OCI-LY3 (cell line): ENCODE measurements around the gene SSR4.

Source experiments
- H2AFZ ChIP-seq: fragments of 200-600, 300-600 bp; shearing (Covaris generic); 2 replicates; pipeline ENCODE4 v1.6.0; 2014; ENCODE audit warnings: antibody characterized with exemption, low read depth, low read length
- H3K27ac ChIP-seq: fragments of 200-600, 300-600 bp; sonication (generic); 2 replicates; pipeline ENCODE4 v1.5.1; 2014; ENCODE audit warnings: mild to moderate bottlenecking, low read length, moderate library complexity, mixed read lengths
- H3K27me3 ChIP-seq: fragments of 200-600, 300-600 bp; sonication (generic); 2 replicates; pipeline ENCODE4 v1.6.1; 2014; ENCODE audit warnings: low read depth, low read length, mixed read lengths
- H3K36me3 ChIP-seq: fragments of 200-600, 300-600 bp; sonication (generic); replicated peaks from 2 replicates; pipeline ENCODE3; 2014; ENCODE audit warnings: low read depth, low read length, mixed read lengths
- H3K4me1 ChIP-seq: fragments of 300-600, 200-600 bp; sonication (generic); 2 replicates; pipeline ENCODE4 v1.6.1; 2014; ENCODE audit warnings: low read length, mixed read lengths
- H3K4me2 ChIP-seq: fragments of 200-600, 300-600 bp; sonication (generic); 2 replicates; pipeline ENCODE4 v1.6.1; 2014; ENCODE audit warnings: low read length, mixed read lengths
- H3K4me3 ChIP-seq: fragments of 300-600, 200-600 bp; sonication (generic); 2 replicates; pipeline ENCODE4 v1.5.1; 2014; ENCODE audit warnings: antibody characterized with exemption, mild to moderate bottlenecking, low read length, moderate library complexity
- H3K79me2 ChIP-seq: fragments of 300-600, 200-600 bp; shearing (Covaris generic); 2 replicates; pipeline ENCODE4 v1.6.1; 2014; ENCODE audit warnings: mild to moderate bottlenecking, low read length, mixed read lengths
- H3K9ac ChIP-seq: fragments of 300-600, 200-600 bp; shearing (Covaris generic); 2 replicates; pipeline ENCODE4 v1.6.0; 2014; ENCODE audit warnings: mild to moderate bottlenecking, low read length, moderate library complexity
- H3K9me3 ChIP-seq: fragments of 200-600, 300-600 bp; shearing (Covaris generic); 2 replicates; pipeline ENCODE4 v1.6.1; 2014; ENCODE audit warnings: low read length, mixed read lengths; ENCODE audit not compliant: insufficient read depth
- H4K20me1 ChIP-seq: fragments of 200-600, 300-600 bp; sonication (generic); 2 replicates; pipeline ENCODE4 v1.6.1; 2016; ENCODE audit warnings: low read length, mixed read lengths; ENCODE audit not compliant: insufficient read depth
- CTCF ChIP-seq: fragments of 200-600, 300-600 bp; sonication (generic); IDR thresholded peaks from 2 replicates; pipeline ENCODE4 v1.5.1; 2014; ENCODE audit warnings: antibody characterized with exemption, low read length, low read depth
- EZH2phosphoT487 ChIP-seq: fragments of 200-600 bp; shearing (Covaris generic); IDR thresholded peaks from 2 replicates; pipeline ENCODE4 v1.6.1; 2018; ENCODE audit warnings: antibody characterized with exemption, mixed run types, low read depth

Gene SSR4

GRCh38 chrX:153824348-153824747 lies 29.9 kb downstream of the SSR4 start:
- H3K9me3 ChIP-seq, result no peaks in the 10 kb centered on the region
- H3K4me3 ChIP-seq, result no peak overlapping the region
- H4K20me1 ChIP-seq, result no peaks in the 10 kb centered on the region
- no peaks in the 10 kb centered on the region for H3K36me3 ChIP-seq
- no peak overlapping the region for H3K4me2 ChIP-seq
- H3K27ac ChIP-seq, result no peak overlapping the region
- no peaks in the 10 kb centered on the region for H3K79me2 ChIP-seq
- peaks cover 6% of the 10 kb centered on the region for H3K27me3 ChIP-seq
- TF ChIP-seq EZH2phosphoT487, result no peak
- no peak for TF ChIP-seq CTCF
- peaks cover 12% of the 10 kb centered on the region for H3K4me1 ChIP-seq
- H3K9ac ChIP-seq, result no peak overlapping the region
- no peak overlapping the region for H2AFZ ChIP-seq

- H3K79me2 ChIP-seq, result no peaks in the 10 kb centered on the region
- H3K4me1 ChIP-seq, result peaks cover 12% of the 10 kb centered on the region
- H2AFZ ChIP-seq, result no peak overlapping the region
- H3K4me3 ChIP-seq, result no peak overlapping the region
- H4K20me1 ChIP-seq, result no peaks in the 10 kb centered on the region
- no peaks in the 10 kb centered on the region for H3K9me3 ChIP-seq
- H3K27me3 ChIP-seq, result peaks cover 6% of the 10 kb centered on the region; the same call in 1 of the 2 replicates
- TF ChIP-seq CTCF (no peak), EZH2phosphoT487 (no peak)
- no peak overlapping the region for H3K9ac ChIP-seq
- H3K4me2 ChIP-seq, result no peak overlapping the region
- H3K27ac ChIP-seq, result no peak overlapping the region
- H3K36me3 ChIP-seq, result no peaks in the 10 kb centered on the region
Observed at GRCh38 chrX:153825042-153825441, 30.6 kb downstream of the SSR4 start.

DNA sequence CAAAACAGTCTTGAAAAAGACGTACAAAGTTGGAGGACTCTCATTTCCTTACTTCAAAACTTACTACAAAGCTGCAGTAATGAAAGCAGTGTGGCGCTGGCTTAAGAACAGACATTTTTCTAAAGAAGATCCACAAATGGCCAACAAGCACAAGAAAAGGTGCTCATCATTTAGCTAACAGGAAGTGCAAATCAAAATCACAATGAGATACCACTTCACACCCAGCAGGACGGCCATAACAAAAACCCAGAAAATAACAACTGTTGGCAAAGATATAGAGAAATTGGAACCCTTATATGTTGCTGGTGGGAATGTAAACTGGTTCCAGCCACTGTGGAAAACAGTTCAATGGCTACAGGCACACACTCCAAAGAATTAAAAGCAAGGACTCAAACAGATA lies 32.5 kb downstream of the SSR4 start:
- Histone ChIP-seq H3K36me3 (no peaks in the 10 kb centered on the region), H4K20me1 (no peaks in the 10 kb centered on the region), H3K9me3 (no peaks in the 10 kb centered on the region), H3K27me3 (peaks cover 6% of the 10 kb centered on the region; the same call in 1 of the 2 replicates), H3K79me2 (no peaks in the 10 kb centered on the region), H3K27ac (no peak overlapping the region), H2AFZ (no peak overlapping the region), H3K9ac (no peak overlapping the region), H3K4me1 (no peaks in the 10 kb centered on the region), H3K4me3 (no peak overlapping the region), H3K4me2 (no peak overlapping the region)
- no peak for TF ChIP-seq EZH2phosphoT487

DNA sequence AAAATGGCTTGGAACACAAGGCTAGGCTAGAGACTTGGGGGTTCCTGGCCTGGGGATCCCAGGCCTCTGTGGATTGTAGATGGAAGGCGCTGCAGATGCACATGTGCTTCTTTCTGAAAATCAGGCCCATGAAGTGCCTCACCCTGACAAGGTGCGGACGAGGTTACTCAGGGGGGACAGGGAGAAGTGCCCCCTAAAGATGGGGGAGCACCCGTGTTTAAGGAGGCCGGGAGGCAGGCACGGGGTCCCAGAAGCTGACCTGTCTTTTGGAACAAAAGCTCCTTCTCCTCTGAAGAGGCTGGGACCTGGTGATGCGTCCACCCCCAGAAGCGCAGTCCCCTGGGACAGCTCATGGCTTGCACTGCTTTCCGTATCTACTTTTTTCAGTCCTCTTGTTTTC lies 33.4 kb downstream of the SSR4 start:
- no peaks in the 10 kb centered on the region for H3K4me1 ChIP-seq
- H3K9ac ChIP-seq, result no peak overlapping the region
- H3K4me3 ChIP-seq, result no peak overlapping the region
- H3K36me3 ChIP-seq, result no peaks in the 10 kb centered on the region
- H3K27ac ChIP-seq, result no peak overlapping the region
- H4K20me1 ChIP-seq, result no peaks in the 10 kb centered on the region
- H3K27me3 ChIP-seq, result peaks cover 6% of the 10 kb centered on the region; the same call in 1 of the 2 replicates
- H3K9me3 ChIP-seq, result no peaks in the 10 kb centered on the region
- no peak overlapping the region for H2AFZ ChIP-seq
- no peak for TF ChIP-seq EZH2phosphoT487
- no peak for TF ChIP-seq CTCF
- no peaks in the 10 kb centered on the region for H3K79me2 ChIP-seq
- H3K4me2 ChIP-seq, result no peak overlapping the region

DNA sequence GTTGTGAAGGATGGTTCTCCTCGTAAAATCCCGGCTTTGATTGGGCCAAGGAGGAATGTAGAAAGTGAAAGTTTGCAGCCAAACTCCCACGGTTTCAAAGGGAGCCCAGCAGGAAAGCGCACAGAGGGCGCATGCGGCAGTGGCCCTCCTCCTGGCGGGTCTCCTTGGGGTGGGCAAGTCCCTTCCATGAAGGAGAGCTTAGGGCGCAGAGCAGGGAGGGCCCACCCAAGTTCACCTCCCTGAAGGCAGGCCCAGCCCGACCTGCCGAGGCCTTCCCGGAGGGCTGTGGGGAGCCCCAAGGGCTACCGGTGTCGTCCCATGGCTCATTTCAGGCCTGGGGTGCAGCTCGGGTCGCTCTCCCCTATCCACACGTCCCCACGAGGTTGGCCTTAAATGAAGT lies 33.8 kb downstream of the SSR4 start:
- Histone ChIP-seq H3K36me3 (no peaks in the 10 kb centered on the region), H4K20me1 (no peaks in the 10 kb centered on the region), H3K4me1 (no peaks in the 10 kb centered on the region), H3K27me3 (peaks cover 6% of the 10 kb centered on the region; the same call in 1 of the 2 replicates), H2AFZ (no peak overlapping the region), H3K9me3 (no peaks in the 10 kb centered on the region), H3K27ac (no peak overlapping the region), H3K4me2 (no peak overlapping the region), H3K79me2 (no peaks in the 10 kb centered on the region), H3K4me3 (no peak overlapping the region), H3K9ac (no peak overlapping the region)
- TF ChIP-seq EZH2phosphoT487, result no peak
- no peak for TF ChIP-seq CTCF
